Choroid plexus epithelial cell (primary cell): Measurements from ENCODE around the gene CCPG1.

ENCODE experiments used
- DNase-seq: peaks from one replicate; pipeline ENCODE4 v3.0.0-alpha.2; 2010; ENCODE audit warnings: low read depth
- H3K4me3 ChIP-seq: 2 replicates; pipeline ENCODE4 v1.5.1; 2011; ENCODE audit warnings: low read depth, mild to moderate bottlenecking, control low read depth, low read length, moderate library complexity
- TF ChIP-seq, protein P1 (sequence below): conservative IDR thresholded peaks from 2 replicates; pipeline ENCODE4 v1.5.1; 2011; ENCODE audit warnings: low read depth, mild to moderate bottlenecking, control low read depth, inconsistent platforms, low read length, moderate library complexity

CCPG1 gene

GRCh38 chr15:55366981-55367380, 41.2 kb downstream of the CCPG1 start:
- no peak overlapping the region for H3K4me3 ChIP-seq
- DNase-seq, result no peak
- TF ChIP-seq, protein P1, sequence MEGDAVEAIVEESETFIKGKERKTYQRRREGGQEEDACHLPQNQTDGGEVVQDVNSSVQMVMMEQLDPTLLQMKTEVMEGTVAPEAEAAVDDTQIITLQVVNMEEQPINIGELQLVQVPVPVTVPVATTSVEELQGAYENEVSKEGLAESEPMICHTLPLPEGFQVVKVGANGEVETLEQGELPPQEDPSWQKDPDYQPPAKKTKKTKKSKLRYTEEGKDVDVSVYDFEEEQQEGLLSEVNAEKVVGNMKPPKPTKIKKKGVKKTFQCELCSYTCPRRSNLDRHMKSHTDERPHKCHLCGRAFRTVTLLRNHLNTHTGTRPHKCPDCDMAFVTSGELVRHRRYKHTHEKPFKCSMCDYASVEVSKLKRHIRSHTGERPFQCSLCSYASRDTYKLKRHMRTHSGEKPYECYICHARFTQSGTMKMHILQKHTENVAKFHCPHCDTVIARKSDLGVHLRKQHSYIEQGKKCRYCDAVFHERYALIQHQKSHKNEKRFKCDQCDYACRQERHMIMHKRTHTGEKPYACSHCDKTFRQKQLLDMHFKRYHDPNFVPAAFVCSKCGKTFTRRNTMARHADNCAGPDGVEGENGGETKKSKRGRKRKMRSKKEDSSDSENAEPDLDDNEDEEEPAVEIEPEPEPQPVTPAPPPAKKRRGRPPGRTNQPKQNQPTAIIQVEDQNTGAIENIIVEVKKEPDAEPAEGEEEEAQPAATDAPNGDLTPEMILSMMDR, result no peak

- no peak for DNase-seq
- TF ChIP-seq, protein P1, result no peak
- no peak overlapping the region for H3K4me3 ChIP-seq
Observed at GRCh38 chr15:55362641-55363040, 45.5 kb downstream of the CCPG1 start.

- H3K4me3 ChIP-seq, result no peak overlapping the region
- no peak for DNase-seq
- TF ChIP-seq, protein P1, result no peak
Observed at GRCh38 chr15:55361048-55361447, 47.1 kb downstream of the CCPG1 start.

DNA sequence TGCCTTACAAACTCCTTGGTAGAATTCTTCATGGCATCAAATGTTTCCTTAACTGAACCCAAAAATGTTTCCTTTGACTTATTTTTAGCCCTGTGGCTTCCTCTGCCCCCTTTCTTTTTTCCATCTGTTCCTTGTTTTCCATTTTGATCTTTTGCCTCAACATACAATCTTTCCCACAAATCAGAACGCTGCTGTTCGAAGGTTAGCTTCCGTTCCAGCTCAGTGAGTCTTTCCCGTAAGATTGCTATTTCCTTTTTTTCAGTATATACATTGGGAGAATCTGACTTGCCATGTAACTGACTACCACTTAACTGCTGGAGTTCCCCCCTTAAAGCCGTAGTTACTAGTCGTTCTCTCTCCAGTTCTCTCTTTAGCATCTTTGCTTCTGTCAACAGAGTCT, 47.9 kb downstream of the CCPG1 start:
- TF ChIP-seq, protein P1, result no peak
- no peak for DNase-seq

DNA sequence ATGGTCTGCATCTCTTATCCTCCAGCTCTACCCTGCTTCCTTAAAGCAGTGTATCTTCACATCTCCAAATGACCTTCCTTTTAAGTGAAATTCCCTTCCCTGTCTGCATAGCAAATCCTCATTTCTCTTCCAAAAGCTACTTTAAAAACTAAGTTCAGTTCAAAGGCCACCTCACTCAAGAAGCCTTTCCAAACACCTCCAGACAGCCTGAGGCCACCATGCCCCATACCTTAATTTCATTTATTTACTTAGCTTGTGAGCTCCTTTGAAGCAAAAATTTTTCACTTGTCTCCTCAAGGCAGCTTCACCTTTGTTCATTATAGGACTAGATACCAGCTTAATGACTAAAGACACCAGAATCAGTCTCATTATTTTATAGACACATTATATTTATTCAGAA, 49.7 kb downstream of the CCPG1 start:
- no peak for DNase-seq
- TF ChIP-seq, protein P1, result no peak
- H3K4me3 ChIP-seq, result no peak overlapping the region

More for the DNA sequence above, 47.9 kb downstream of the CCPG1 start:
- no peak overlapping the region for H3K4me3 ChIP-seq

GRCh38 chr15:55357774-55358173, 50.4 kb downstream of the CCPG1 start:
- DNase-seq, result peak; percentile 15
- no peak overlapping the region for H3K4me3 ChIP-seq
- TF ChIP-seq, protein P1, result no peak

- no peak for DNase-seq
- TF ChIP-seq, protein P1, result no peak
- H3K4me3 ChIP-seq, result no peak overlapping the region
Observed at GRCh38 chr15:55356985-55357585, 51.1 kb downstream of the CCPG1 start.
